ENCODE data around the gene B3GLCT.

- TF ChIP-seq CTCF (IDR thresholded peaks at IDR 0.05) (no peak), SMC3 (IDR thresholded peaks at IDR 0.05; ENCODE audit: low read depth, low read length) (no peak), POLR2AphosphoS5 (IDR thresholded peaks at IDR 0.05; ENCODE audit: low read depth, low read length) (no peak), TAF1 (IDR thresholded peaks at IDR 0.05; ENCODE audit: borderline replicate concordance, low read depth, low read length) (no peak), USF2 (IDR thresholded peaks at IDR 0.05; ENCODE audit: borderline replicate concordance, low read depth, low read length) (no peak), JUND (IDR thresholded peaks at IDR 0.05) (no peak), RAD21 (IDR thresholded peaks at IDR 0.05; ENCODE audit: low read length) (no peak), EZH2phosphoT487 (IDR thresholded peaks at IDR 0.05; ENCODE audit: borderline replicate concordance, low read depth) (no peak), RFX5 (IDR thresholded peaks at IDR 0.05; ENCODE audit: low read length) (no peak)
Observed at GRCh38 chr13:31282741-31283455, 83.1 kb downstream of the B3GLCT start.
